Neural progenitor cell (in vitro differentiated cells): Measurements from ENCODE around the gene GCNA.
"Not testable (repeated sequence)": the region's sequence is repeated elsewhere in the genome, so short reads cannot be mapped to it uniquely, and the experiment has no call there.

Experiments
- EZH2 ChIP-seq: fragments of 200-600 bp; sonication (generic); IDR thresholded peaks from 2 replicates; pipeline ENCODE4 v1.6.1; 2017; ENCODE audit warnings: antibody characterized with exemption, mild to moderate bottlenecking, moderate library complexity
- EZH2phosphoT487 ChIP-seq: fragments of 200-600 bp; sonication (generic); IDR thresholded peaks from 2 replicates; pipeline ENCODE4 v1.6.1; 2017; ENCODE audit warnings: antibody characterized with exemption
- TF ChIP-seq, protein P1 (sequence below): fragments of 200-600 bp; sonication (generic); IDR thresholded peaks from 2 replicates; pipeline ENCODE4 v1.5.1; 2017; ENCODE audit warnings: antibody characterized with exemption, mild to moderate bottlenecking

DNA sequence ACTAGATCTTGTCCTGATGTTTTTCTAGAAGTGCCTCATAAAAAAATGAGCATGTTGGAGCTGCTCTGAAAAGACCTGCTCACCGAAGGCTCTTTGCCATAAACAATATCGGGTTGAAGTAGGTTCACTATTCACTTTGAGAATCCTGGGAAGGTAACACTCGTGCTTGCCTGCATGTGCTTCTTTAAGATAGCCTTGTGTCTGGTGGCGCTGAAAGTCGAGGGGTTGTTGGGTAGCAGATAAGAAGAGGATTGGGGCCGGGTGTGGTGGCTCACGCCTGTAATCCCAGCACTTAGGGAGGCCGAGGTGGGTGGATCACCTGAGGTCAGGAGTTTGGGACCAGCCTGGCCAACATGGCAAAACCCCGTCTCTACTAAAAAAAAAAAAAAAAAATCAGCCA is 33.5 kb downstream of the GCNA start:
- TF ChIP-seq, protein P1, sequence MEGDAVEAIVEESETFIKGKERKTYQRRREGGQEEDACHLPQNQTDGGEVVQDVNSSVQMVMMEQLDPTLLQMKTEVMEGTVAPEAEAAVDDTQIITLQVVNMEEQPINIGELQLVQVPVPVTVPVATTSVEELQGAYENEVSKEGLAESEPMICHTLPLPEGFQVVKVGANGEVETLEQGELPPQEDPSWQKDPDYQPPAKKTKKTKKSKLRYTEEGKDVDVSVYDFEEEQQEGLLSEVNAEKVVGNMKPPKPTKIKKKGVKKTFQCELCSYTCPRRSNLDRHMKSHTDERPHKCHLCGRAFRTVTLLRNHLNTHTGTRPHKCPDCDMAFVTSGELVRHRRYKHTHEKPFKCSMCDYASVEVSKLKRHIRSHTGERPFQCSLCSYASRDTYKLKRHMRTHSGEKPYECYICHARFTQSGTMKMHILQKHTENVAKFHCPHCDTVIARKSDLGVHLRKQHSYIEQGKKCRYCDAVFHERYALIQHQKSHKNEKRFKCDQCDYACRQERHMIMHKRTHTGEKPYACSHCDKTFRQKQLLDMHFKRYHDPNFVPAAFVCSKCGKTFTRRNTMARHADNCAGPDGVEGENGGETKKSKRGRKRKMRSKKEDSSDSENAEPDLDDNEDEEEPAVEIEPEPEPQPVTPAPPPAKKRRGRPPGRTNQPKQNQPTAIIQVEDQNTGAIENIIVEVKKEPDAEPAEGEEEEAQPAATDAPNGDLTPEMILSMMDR = not testable (repeated sequence)
- not testable (repeated sequence) for TF ChIP-seq EZH2, EZH2phosphoT487
